Effector CD4-positive, alpha-beta T cell (primary cell): Measurements from ENCODE around the gene DCTPP1.
"Not testable (repeated sequence)": the region's sequence is repeated elsewhere in the genome, so short reads cannot be mapped to it uniquely, and the experiment has no call there.

ENCODE experiments used
- DNase-seq: peaks from one replicate; pipeline ENCODE4 v3.0.0-alpha.2; 2020
- total RNA-seq: gene quantifications from one replicate; lab custom pipeline; 2026; lab: John Stamatoyannopoulos, UW

Gene DCTPP1
- total RNA-seq, result 6.8 reads per million, percentile 25 among the genes with 10 or more reads in this experiment

GRCh38 chr16:30429678-30430427, at the start of gene DCTPP1:
TSS of gene DCTPP1 (minus strand) at chr16:30430030. CDS start at chr16:30429980, 50 bp downstream.
- DNase-seq, result peak; percentile 93

GRCh38 chr16:30478766-30479478, 49.1 kb upstream of the DCTPP1 start:
- DNase-seq, result no peak

- not testable (repeated sequence) for DNase-seq
Measured at GRCh38 chr16:30477773-30478172, 47.9 kb upstream of the DCTPP1 start.

GRCh38 chr16:30476991-30477390, 47.2 kb upstream of the DCTPP1 start:
- no peak for DNase-seq

GRCh38 chr16:30474684-30475083, 44.9 kb upstream of the DCTPP1 start:
- DNase-seq, result no peak

- DNase-seq, result no peak
Measured at GRCh38 chr16:30474074-30474452, 44.2 kb upstream of the DCTPP1 start.

GRCh38 chr16:30473231-30474073, 43.6 kb upstream of the DCTPP1 start:
- DNase-seq, result peak; percentile 30

- peak; percentile 81 for DNase-seq
Measured at GRCh38 chr16:30472328-30472942, 42.6 kb upstream of the DCTPP1 start, which contains the start of gene ITGAL. TSS of gene ITGAL (plus strand) at chr16:30472742. CDS start at chr16:30472838, 96 bp downstream.

- no peak for DNase-seq
Measured at GRCh38 chr16:30470632-30470995, 40.8 kb upstream of the DCTPP1 start.

- DNase-seq, result no peak
Measured at GRCh38 chr16:30470170-30470512, 40.3 kb upstream of the DCTPP1 start.

GRCh38 chr16:30464078-30464477, 34.2 kb upstream of the DCTPP1 start:
- no peak for DNase-seq

GRCh38 chr16:30461426-30461825, 31.6 kb upstream of the DCTPP1 start:
- not testable (repeated sequence) for DNase-seq

- no peak for DNase-seq
Measured at GRCh38 chr16:30459456-30459855, 29.6 kb upstream of the DCTPP1 start.

GRCh38 chr16:30458561-30459394, 28.9 kb upstream of the DCTPP1 start:
- DNase-seq, result peak; percentile 51

GRCh38 chr16:30457743-30458560, 28.1 kb upstream of the DCTPP1 start:
- DNase-seq, result no peak

- no peak for DNase-seq
Measured at GRCh38 chr16:30457256-30457655, 27.4 kb upstream of the DCTPP1 start.

GRCh38 chr16:30456302-30456701, 26.5 kb upstream of the DCTPP1 start:
- no peak for DNase-seq

GRCh38 chr16:30452709-30453580, 23.1 kb upstream of the DCTPP1 start:
- not testable (repeated sequence) for DNase-seq

- no peak for DNase-seq
Measured at GRCh38 chr16:30449116-30449435, 19.2 kb upstream of the DCTPP1 start.
